ENCODE data around the gene MX1. TPM values are rescaled to one million over a fixed set of nuclear protein-coding genes. Genes with fewer than 3 reads are reported as not detected.

Gene MX1
- total RNA-seq, 1 experiment from 2014 or later, result 2.0 TPM

DNA sequence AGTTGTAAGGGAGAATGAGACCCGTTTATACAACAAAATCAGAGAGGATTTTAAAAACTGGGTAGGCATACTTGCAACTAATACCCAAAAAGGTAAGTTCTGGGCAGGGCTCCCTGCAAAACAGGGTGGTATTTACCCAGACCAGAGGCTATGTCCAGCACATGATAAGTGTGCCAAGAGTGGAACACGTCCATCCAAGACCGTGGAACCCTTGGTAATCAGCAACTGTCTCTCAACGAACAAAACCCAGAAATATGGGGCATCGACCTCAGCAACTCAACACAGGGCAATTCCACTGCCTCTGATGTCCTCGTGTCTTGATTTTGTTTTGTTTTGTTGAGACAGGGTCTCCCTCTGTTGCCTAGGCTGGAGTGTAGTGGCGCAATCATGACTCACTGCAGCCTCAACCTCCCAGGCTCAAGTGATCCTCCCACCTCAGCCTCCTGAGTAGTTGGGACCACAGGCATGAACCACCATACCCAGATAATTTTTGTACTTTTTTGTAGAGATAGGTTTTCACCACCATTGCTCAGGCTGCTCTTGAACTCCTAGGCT is 26.7 kb upstream of the MX1 start (continued):
- TF ChIP-seq, protein P1, sequence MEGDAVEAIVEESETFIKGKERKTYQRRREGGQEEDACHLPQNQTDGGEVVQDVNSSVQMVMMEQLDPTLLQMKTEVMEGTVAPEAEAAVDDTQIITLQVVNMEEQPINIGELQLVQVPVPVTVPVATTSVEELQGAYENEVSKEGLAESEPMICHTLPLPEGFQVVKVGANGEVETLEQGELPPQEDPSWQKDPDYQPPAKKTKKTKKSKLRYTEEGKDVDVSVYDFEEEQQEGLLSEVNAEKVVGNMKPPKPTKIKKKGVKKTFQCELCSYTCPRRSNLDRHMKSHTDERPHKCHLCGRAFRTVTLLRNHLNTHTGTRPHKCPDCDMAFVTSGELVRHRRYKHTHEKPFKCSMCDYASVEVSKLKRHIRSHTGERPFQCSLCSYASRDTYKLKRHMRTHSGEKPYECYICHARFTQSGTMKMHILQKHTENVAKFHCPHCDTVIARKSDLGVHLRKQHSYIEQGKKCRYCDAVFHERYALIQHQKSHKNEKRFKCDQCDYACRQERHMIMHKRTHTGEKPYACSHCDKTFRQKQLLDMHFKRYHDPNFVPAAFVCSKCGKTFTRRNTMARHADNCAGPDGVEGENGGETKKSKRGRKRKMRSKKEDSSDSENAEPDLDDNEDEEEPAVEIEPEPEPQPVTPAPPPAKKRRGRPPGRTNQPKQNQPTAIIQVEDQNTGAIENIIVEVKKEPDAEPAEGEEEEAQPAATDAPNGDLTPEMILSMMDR (IDR thresholded peaks at IDR 0.05 in 2 of 3, conservative IDR thresholded peaks at IDR 0.05 in 1 of 3; ENCODE audit: borderline replicate concordance in 1 of 3, insufficient read depth in 1 of 3, low read depth in 2 of 3, low read length in 2 of 3), result no peak
- no peak for TF ChIP-seq YY1 (IDR thresholded peaks at IDR 0.05; ENCODE audit: extremely low read depth, insufficient replicate concordance, low read depth, low read length)
- TF ChIP-seq SIN3A (IDR thresholded peaks at IDR 0.05; ENCODE audit: low read depth), result no peak
- TF ChIP-seq ZFX (IDR thresholded peaks at IDR 0.05), result no peak
- TF ChIP-seq EGR1 (IDR thresholded peaks at IDR 0.05; ENCODE audit: low read depth), result no peak
- TF ChIP-seq POLR2AphosphoS5 (IDR thresholded peaks at IDR 0.05; ENCODE audit: low read depth, low read length), result no peak
- no peak for TF ChIP-seq REST (IDR thresholded peaks at IDR 0.05; ENCODE audit: low read depth)
- no peak for TF ChIP-seq CBX3 (IDR thresholded peaks at IDR 0.05; ENCODE audit: low read depth)
- no peak for TF ChIP-seq CEBPB (IDR thresholded peaks at IDR 0.05; ENCODE audit: low read depth)

DNA sequence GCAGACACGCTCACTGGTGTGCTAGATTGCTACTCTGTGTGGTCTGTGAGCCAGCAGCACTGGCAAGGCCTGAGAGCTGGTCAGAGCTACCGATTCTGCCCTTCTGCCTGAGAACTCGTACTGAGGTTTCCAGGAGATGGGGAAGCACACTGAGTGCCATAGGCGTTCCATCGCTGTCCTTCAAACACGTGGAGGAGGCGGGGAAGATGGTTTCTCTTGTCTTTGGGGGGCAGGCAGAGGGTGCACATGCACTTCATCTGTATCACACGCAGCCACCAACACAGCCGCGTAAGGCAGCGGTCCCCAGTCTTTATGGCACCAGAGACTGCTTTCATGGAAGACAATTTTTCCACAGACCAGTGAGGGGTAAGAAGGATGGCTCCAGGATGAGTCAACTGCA is 23.8 kb upstream of the MX1 start:
- RAD21 ChIA-PET (ENCODE audit: low non-redundant PET in 1 of 2, low total read pairs in 2 of 2, uncharacterized antibody in 2 of 2, unreplicated experiment in 2 of 2), result no interaction called here
- Histone ChIP-seq H3K79me2 (ENCODE audit: insufficient read depth, low read length) (no peaks in the 10 kb centered on the region), H3K36me3 (ENCODE audit: control insufficient read depth in 1 of 2, insufficient read depth in 2 of 2, low read length in 2 of 2) (no peaks in the 10 kb centered on the region), H3K4me2 (ENCODE audit: low read length) (no peak overlapping the region), H3K9ac (ENCODE audit: low read length) (no peak overlapping the region), H2AFZ (ENCODE audit: low read depth, low read length, poor library complexity, severe bottlenecking) (no peak overlapping the region), H3K4me1 (ENCODE audit: control insufficient read depth in 1 of 2, insufficient read depth in 2 of 2, low read length in 2 of 2) (no peaks in the 10 kb centered on the region), H4K20me1 (ENCODE audit: insufficient read depth) (no peaks in the 10 kb centered on the region), H3K9me3 (ENCODE audit: control insufficient read depth in 1 of 2, insufficient read depth in 1 of 2, low read depth in 1 of 2, low read length in 2 of 2) (no peaks in the 10 kb centered on the region), H3K9me2 (ENCODE audit: insufficient read depth) (no peaks in the 10 kb centered on the region), H3K27ac (ENCODE audit: low read depth, low read length) (no peak overlapping the region), H3K27me3 (ENCODE audit: insufficient read depth, low read length) (peaks cover 45% of the 10 kb centered on the region; the same call in 1 of the 2 replicates), H3K4me3 (replicated peaks in 1 of 2; ENCODE audit: low read depth in 1 of 2, low read length in 2 of 2) (no peak overlapping the region)
- TF ChIP-seq ZBTB33 (IDR thresholded peaks at IDR 0.05; ENCODE audit: extremely low read depth, insufficient replicate concordance, low read length) (no peak), FOSL1 (IDR thresholded peaks at IDR 0.05; ENCODE audit: low read depth) (no peak), CEBPB (IDR thresholded peaks at IDR 0.05; ENCODE audit: low read depth) (no peak), ZNF274 (IDR thresholded peaks at IDR 0.05; ENCODE audit: low read depth, low read length) (no peak), SP1 (IDR thresholded peaks at IDR 0.05; ENCODE audit: low read depth) (no peak), RAD21 (IDR thresholded peaks at IDR 0.05; ENCODE audit: low read depth) (no peak), ELF1 (IDR thresholded peaks at IDR 0.05; ENCODE audit: borderline replicate concordance, low read depth) (no peak)
- TF ChIP-seq, protein P2, sequence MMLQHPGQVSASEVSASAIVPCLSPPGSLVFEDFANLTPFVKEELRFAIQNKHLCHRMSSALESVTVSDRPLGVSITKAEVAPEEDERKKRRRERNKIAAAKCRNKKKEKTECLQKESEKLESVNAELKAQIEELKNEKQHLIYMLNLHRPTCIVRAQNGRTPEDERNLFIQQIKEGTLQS (IDR thresholded peaks at IDR 0.05), result no peak
- DNase-seq (ENCODE audit: low read depth, low spot score) (no peak), ATAC-seq (no peak)
- BruUV-seq (replicated peaks), result no TSS peak
- intact Hi-C loops (cut with micrococcal nuclease), result no loop called here
- POLR2A ChIA-PET, result no interaction called here
- CTCF ChIA-PET, result no interaction called here
